Activated CD8-positive, alpha-beta memory T cell treated with anti-CD3 and anti-CD28 coated beads, Interleukin-2, amount 50 U/mL, for 24 hours (primary cell): ENCODE measurements around the gene TEX48.

Experiments used
- DNase-seq: peaks from one replicate; pipeline ENCODE4 v3.0.0-alpha.2; 2020; ENCODE audit errors: extremely low read depth

The TEX48 gene

DNA sequence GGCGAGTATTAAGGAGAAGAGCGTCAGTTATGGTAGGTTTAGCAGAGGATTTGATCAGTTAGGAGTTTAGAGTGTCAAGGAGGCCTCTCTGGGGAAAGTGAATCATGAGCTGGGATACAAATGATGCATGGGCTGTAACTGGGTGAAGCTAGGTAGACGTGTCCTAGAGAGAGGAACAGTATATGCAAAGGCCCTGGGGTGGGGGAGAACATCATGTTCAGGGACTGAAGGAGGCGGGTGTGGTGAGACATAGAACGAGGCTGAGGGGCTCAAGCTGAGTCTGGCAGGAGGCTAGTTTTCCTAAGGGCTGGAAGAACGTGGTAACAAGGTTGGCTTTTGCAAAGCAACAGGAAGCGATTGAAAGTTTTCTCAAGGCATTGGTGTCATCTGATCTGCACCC lies 60.4 kb downstream of the TEX48 start:
- no peak for DNase-seq

DNA sequence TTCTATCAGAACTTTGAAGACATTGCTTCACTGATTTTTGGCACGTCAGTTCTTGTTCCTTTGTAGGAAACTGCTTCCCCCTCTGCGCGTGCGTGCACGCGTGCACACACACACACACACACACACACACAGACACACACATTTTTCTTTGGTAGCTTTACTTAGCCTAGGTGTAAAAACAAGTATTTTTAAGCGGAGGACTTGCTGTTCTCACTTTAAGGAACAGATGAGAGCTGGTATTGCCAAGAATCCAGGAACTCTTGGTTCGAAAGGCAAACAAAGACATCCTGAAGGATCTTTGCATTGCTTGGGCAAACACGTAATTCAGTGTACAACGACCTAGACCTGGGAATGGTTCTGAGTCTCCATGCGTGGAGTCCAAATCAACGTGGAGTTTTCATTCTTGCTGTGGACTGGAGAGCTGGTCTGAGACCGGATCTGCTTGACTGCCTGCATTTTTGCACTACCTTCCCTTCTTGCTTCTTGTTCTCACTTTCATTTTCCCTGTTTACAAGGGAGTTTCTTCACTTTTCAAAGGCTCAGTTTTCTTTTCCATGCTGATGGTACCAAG lies 62.7 kb downstream of the TEX48 start:
- no peak for DNase-seq

GRCh38 chr9:114616684-114617520 lies 65.1 kb downstream of the TEX48 start:
- no peak for DNase-seq
